GM12891 (cell line): Measurements from ENCODE around the gene VIPR1.
"Not testable (repeated sequence)": the region's sequence is repeated elsewhere in the genome, so short reads cannot be mapped to it uniquely, and the experiment has no call there.

ENCODE experiments used
- DNase-seq: peaks from one replicate; pipeline ENCODE4 v3.0.0; 2011; ENCODE audit warnings: low spot score; ENCODE audit not compliant: insufficient read length
- FAIRE-seq: peaks from 2 replicates; lab custom pipeline; 2011; peaks lifted over from hg19 to GRCh38; lab: Jason Lieb, UNC
- PAX5 ChIP-seq: IDR thresholded peaks from 2 replicates; pipeline ENCODE4 v1.6.1; 2011; ENCODE audit warnings: low read length, moderate library complexity, mild to moderate bottlenecking; ENCODE audit not compliant: insufficient read depth, severe bottlenecking
- POLR2A ChIP-seq: IDR thresholded peaks from 2 replicates; pipeline ENCODE4 v1.6.1; 2011; ENCODE audit warnings: low read depth, low read length, control low read depth
- POLR2AphosphoS5 ChIP-seq: IDR thresholded peaks from 2 replicates; pipeline ENCODE4 v1.6.1; 2011; ENCODE audit warnings: low read depth, low read length, control low read depth
- POU2F2 ChIP-seq: IDR thresholded peaks from 2 replicates; pipeline ENCODE4 v1.6.1; 2011; ENCODE audit warnings: low read depth, mild to moderate bottlenecking, control low read depth, low read length, moderate library complexity
- SPI1 ChIP-seq: IDR thresholded peaks from 2 replicates; pipeline ENCODE4 v1.6.1; 2011; ENCODE audit warnings: low read depth, low read length, control low read depth
- TAF1 ChIP-seq: IDR thresholded peaks from 2 replicates; pipeline ENCODE4 v1.6.1; 2011; ENCODE audit warnings: low read depth, low read length, control low read depth

The VIPR1 gene

DNA sequence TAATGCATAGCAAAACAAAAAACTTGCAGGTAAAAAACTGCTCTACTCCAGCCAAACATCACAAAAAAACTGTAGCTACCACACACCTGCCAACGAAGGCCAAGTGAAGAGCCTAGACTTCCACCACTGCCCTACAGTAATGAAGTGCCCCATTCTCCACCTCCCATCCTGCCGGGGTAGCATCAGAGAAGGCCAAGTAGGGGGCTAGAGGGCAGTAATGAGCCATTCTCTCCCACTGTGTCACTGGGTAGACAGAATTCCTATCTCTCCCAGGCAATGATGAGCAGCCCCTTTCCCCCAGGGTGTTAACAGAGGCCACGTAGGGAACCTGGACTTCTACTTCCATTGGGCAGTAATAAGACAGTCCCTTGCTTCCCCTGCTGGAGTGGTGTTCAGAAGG is 69.8 kb downstream of the VIPR1 start:
- no peak for TF ChIP-seq POU2F2
- no peak for TF ChIP-seq PAX5
- no peak for TF ChIP-seq SPI1
- no peak for TF ChIP-seq TAF1
- TF ChIP-seq POLR2A = no peak
- no peak for TF ChIP-seq POLR2AphosphoS5
- FAIRE-seq (peak; percentile 86), DNase-seq (no peak)

DNA sequence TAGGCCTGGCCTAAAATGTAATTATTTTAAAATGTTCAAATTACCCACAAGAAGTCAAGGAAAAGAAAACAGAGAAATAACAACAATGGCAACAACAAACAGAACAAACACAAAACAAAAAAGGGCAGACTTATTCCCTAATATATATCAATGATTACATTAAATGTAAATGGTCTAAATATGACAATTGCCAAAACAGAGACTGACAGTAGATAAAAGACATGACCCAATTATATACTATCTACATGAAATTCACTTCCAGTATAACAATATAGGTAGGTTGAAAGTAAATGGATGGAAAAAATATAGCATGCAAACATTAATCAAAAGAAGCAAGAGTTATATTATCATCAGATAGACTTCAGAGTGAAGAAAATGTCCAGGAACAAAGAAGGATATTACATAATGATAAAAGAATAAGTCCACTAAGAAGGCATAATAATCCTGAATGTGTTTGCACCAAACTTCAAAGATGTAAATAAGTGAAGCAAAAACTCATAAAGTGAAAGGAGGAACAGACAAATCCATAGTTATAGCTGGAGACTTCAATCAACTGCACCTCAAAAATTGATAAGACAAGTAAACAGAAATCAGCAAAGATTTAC is 72.8 kb downstream of the VIPR1 start:
- no peak for TF ChIP-seq SPI1
- no peak for TF ChIP-seq POLR2AphosphoS5
- no peak for TF ChIP-seq TAF1
- no peak for TF ChIP-seq PAX5
- TF ChIP-seq POLR2A = no peak
- no peak for TF ChIP-seq POU2F2
- DNase-seq (no peak), FAIRE-seq (no peak)

DNA sequence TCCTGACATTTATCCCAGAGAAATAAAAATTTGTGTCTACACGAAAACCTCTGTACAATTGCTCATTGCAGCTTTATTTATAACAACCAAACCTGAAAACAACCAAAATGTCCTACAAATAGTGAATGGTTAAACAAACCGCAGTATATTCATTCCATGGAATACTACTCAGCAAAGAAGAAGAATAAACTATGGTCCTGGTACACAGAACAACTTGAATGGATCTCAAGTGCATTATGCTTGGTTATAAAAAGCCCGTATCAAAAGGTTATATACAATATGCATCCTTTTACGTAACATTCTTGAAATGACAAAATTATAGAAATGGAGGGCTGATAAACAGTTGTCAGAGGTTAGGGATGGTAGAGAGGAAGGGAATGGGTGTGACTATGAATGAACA is 75.6 kb downstream of the VIPR1 start:
- no peak for DNase-seq
- TF ChIP-seq POU2F2 (no peak), POLR2A (no peak), SPI1 (no peak), PAX5 (no peak), TAF1 (no peak), POLR2AphosphoS5 (no peak)
- FAIRE-seq = no peak

DNA sequence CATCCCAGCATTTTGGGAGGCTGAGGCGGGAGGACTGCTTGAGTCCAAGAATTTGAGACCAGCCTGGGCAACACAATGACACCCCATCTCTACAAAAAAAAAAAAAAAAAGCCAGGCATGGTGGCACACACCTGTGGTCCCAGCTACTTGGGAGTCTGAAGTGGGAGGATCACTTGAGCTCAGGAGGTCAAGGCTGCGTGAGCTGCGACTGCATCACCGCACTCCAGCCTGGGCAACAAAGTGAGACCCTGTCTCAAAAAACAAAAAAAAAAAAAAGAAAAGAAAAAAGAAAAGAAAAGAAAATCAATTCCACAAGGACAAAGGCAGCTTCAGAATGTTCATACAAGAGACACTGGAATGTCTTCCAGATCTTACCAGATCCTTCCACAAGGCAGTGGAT is 76.9 kb downstream of the VIPR1 start:
- FAIRE-seq = not testable (repeated sequence)

DNA sequence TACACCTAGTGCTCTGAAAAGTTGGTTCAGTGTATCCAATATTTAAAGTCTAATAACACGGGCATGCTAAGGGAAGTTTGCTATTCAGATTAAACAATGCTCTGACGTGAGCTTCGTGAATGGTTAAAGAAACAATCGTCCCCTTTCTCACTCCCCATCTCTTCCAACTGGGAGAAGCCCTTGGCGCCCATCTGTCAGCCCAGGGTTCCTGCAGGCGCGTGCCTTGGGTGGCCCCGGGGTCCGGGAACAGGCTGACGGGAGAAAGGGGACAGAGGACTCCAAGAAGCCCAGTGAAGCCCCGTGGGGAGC is 78.9 kb downstream of the VIPR1 start:
- no peak for FAIRE-seq
- DNase-seq = no peak
- TF ChIP-seq POLR2AphosphoS5 (no peak), POLR2A (no peak), POU2F2 (no peak), SPI1 (no peak)

More for the DNA sequence above, 76.9 kb downstream of the VIPR1 start:
- not testable (repeated sequence) for DNase-seq

DNA sequence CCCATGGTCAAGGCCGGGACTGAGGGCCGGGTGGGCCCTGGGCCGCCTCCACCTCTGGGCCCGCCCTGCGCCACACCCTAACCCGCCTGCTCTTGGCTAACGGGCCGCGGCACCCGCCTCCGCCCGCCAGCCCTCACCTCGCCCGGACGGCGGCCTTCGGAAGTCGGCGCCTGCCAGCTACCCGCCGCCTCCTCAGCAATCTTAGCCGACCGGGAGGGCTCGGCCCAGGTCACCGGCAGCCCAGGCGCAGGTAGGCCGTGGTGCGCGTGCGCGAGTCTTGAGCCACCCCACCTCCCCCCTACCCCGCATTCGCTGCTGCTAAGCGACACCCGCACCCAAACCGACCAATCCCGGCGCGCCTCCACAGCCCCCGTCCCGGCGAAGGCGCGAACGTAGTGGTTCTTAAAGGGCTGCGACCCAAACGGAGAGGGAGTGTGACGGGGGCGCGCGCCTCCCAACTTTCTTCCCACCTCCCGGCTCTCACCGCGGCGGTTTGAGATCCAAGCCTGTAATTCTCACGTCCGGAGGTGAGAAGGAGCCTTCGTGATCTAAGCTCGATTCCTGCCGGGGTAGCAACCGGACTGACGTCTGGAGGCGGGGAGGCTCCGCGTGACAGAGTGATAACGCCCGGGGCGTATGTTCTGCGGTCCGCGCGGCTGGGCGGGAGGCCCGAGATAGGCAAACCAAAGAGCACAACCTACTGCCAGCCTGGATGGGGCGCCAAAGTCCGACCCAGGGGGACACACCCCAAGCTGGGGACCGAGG is 79.4 kb downstream of the VIPR1 start, which contains the start of gene SEC22C:
SEC22C (minus strand) TSS at position 259 of the 765 bp plus-strand sequence. CDS start 12,921 bp downstream, outside the sequence.
- DNase-seq (peak; percentile 97), FAIRE-seq (peak; percentile 99)
- TF ChIP-seq POU2F2 (no peak), POLR2AphosphoS5 (0 out of 2 replicates have a peak, but pooled peaks have one; percentile 34), TAF1 (0 out of 2 replicates have a peak, but pooled peaks have one; percentile 44), PAX5 (no peak), POLR2A (peak; percentile 54; the same call in 1 of the 2 replicates)

DNA sequence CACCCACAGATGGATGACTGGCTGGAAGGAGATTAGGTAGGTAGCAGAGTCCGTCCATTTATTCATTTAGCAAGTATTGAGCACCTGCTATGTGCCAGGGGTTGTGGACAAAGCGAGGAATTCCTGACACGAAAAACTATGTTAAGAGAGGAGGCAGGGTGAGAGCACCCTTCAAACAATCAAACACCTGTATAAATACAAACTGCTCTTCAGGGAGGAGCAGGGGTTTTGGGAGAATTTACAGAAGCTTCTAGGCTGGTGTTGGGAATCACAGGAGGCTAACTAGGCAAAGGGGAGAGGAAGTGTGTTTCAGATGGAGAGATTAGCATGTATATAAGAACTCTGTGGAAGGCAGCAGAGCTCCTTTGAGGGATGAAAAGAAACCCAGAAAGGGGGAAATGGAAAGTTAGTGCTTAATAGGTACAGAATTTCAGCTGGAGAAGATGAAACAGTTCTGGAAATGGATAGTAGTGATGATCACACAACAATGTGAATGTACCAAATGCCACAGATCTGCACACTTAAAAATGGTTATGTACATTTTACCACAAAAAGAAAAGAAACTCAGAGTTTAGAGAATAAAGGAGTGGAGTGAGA is 80.1 kb downstream of the VIPR1 start:
- TF ChIP-seq TAF1 (no peak), PAX5 (no peak), POU2F2 (no peak), SPI1 (no peak), POLR2A (no peak), POLR2AphosphoS5 (no peak)
- no peak for FAIRE-seq
- no peak for DNase-seq
